Measurements from ENCODE around the gene SLC25A48.
A peak's percentile ranks its signal among the peaks of the same experiment; 100 is the strongest.

SLC25A48 gene

GRCh38 chr5:135880278-135880677, 45.8 kb downstream of the SLC25A48 start:
- no peak for DNase-seq

- peak in 1 of 56 donors; percentile 10 for DNase-seq
Measured at GRCh38 chr5:135880801-135881200, 46.3 kb downstream of the SLC25A48 start.

GRCh38 chr5:135881244-135881643, 46.8 kb downstream of the SLC25A48 start:
- peak in 40 of 56 donors; percentile 8 to 84 (median 36) for DNase-seq

- DNase-seq, result no peak
Measured at GRCh38 chr5:135881819-135882218, 47.4 kb downstream of the SLC25A48 start.

- no peak for DNase-seq
Measured at GRCh38 chr5:135883026-135883425, 48.6 kb downstream of the SLC25A48 start.

GRCh38 chr5:135883441-135883840, 49.0 kb downstream of the SLC25A48 start:
- DNase-seq, result no peak

GRCh38 chr5:135885031-135885430, 50.6 kb downstream of the SLC25A48 start:
- no peak for DNase-seq

- no peak for DNase-seq
Measured at GRCh38 chr5:135886136-135886535, 51.7 kb downstream of the SLC25A48 start.

GRCh38 chr5:135887447-135887864, 53.0 kb downstream of the SLC25A48 start:
- DNase-seq, result peak in 42 of 56 donors; percentile 5 to 64 (median 25)

- DNase-seq, result no peak
Measured at GRCh38 chr5:135887881-135888614, 53.6 kb downstream of the SLC25A48 start.

GRCh38 chr5:135890296-135890695, 55.8 kb downstream of the SLC25A48 start:
- DNase-seq, result no peak

- no peak for DNase-seq
Measured at GRCh38 chr5:135890867-135891266, 56.4 kb downstream of the SLC25A48 start.

- DNase-seq, result no peak
Measured at GRCh38 chr5:135891268-135891667, 56.8 kb downstream of the SLC25A48 start.

GRCh38 chr5:135891791-135892190, 57.3 kb downstream of the SLC25A48 start:
- DNase-seq, result peak in 1 of 56 donors; percentile 12

GRCh38 chr5:135894276-135894675, 59.8 kb downstream of the SLC25A48 start:
- no peak for DNase-seq

- no peak for DNase-seq
Measured at GRCh38 chr5:135894789-135895188, 60.3 kb downstream of the SLC25A48 start.

GRCh38 chr5:135895474-135896006, 61.1 kb downstream of the SLC25A48 start, which contains the start of gene IL9:
Gene IL9 (minus strand): TSS chr5:135895841. CDS start chr5:135895816, 25 bp downstream.
- no peak for DNase-seq

GRCh38 chr5:135898651-135899050, 64.2 kb downstream of the SLC25A48 start:
- DNase-seq, result no peak

GRCh38 chr5:135900276-135900675, 65.8 kb downstream of the SLC25A48 start:
- peak in 1 of 56 donors; percentile 15 for DNase-seq

- no peak for DNase-seq
Measured at GRCh38 chr5:135901633-135902032, 67.2 kb downstream of the SLC25A48 start.

- DNase-seq, result no peak
Measured at GRCh38 chr5:135905144-135905543, 70.7 kb downstream of the SLC25A48 start.

GRCh38 chr5:135913713-135914626, 79.5 kb downstream of the SLC25A48 start:
- no peak for DNase-seq
